ENCODE results near the gene MRPL16. TPM values are rescaled to one million over a fixed set of nuclear protein-coding genes. Genes with fewer than 3 reads are reported as not detected.
"Not testable (repeated sequence)": the region's sequence is repeated elsewhere in the genome, so short reads cannot be mapped to it uniquely, and the experiment has no call there.

MRPL16 gene
- total and polyA plus RNA-seq, 2 experiments from 2014 or later = 43.6 to 67.4 TPM

- Histone ChIP-seq H3K9me2 (ENCODE audit: insufficient read depth) (no peaks in the 10 kb centered on the region), H3K4me3 (peak overlapping the region; percentile 30), H3K36me3 (ENCODE audit: low read depth) (0 out of 2 replicates have a peak, but pooled peaks cover 4% of the 10 kb centered on the region), H3K27me3 (replicated peaks; ENCODE audit: insufficient read depth) (no peaks in the 10 kb centered on the region), H3F3A (ENCODE audit: insufficient read depth) (peaks cover 24% of the 10 kb centered on the region), H3K4me1 (ENCODE audit: insufficient read depth) (peaks cover 25% of the 10 kb centered on the region), H3K9ac (peak overlapping the region; percentile 59), H4K20me1 (ENCODE audit: insufficient read depth) (no peaks in the 10 kb centered on the region), H3K79me2 (ENCODE audit: insufficient read depth) (no peaks in the 10 kb centered on the region), H3K9me3 (ENCODE audit: low read depth) (no peaks in the 10 kb centered on the region), H2AFZ (peak overlapping the region; percentile 35), H3K27ac (peak overlapping the region; percentile 93), H3K4me2 (ENCODE audit: unreplicated experiment) (peak overlapping the region; percentile 77)
- 33 to 34% methylated on average over 3 of the region's 3 CpGs for WGBS, 2 experiments (ENCODE audit: low coverage in 1 of 2, low lambda C conversion rate in 2 of 2, missing lambda C conversion rate in 2 of 2)
- DNase-seq = peak; percentile 85
- TF ChIP-seq EZH2 (IDR thresholded peaks at IDR 0.05; ENCODE audit: insufficient read depth, poor library complexity, severe bottlenecking) (no peak), EZH2phosphoT487 (IDR thresholded peaks at IDR 0.05; ENCODE audit: insufficient read depth, low read depth) (no peak)
- in situ Hi-C loops (cut with MboI) = no loop called here
Observed at GRCh38 chr11:59787816-59788215, 22.8 kb downstream of the MRPL16 start.

GRCh38 chr11:59787255-59787588, 23.4 kb downstream of the MRPL16 start:
- Histone ChIP-seq H3K27ac (peak overlapping the region; percentile 93), H3K9me2 (ENCODE audit: insufficient read depth) (no peaks in the 10 kb centered on the region), H3K4me1 (ENCODE audit: insufficient read depth) (peaks cover 25% of the 10 kb centered on the region), H3K4me3 (peak overlapping the region; percentile 30; the same call in 1 of the 2 replicates), H3K79me2 (ENCODE audit: insufficient read depth) (no peaks in the 10 kb centered on the region), H3F3A (ENCODE audit: insufficient read depth) (peaks cover 24% of the 10 kb centered on the region), H4K20me1 (ENCODE audit: insufficient read depth) (no peaks in the 10 kb centered on the region), H3K9me3 (ENCODE audit: low read depth) (no peaks in the 10 kb centered on the region), H3K4me2 (ENCODE audit: unreplicated experiment) (peak overlapping the region; percentile 77), H2AFZ (peak overlapping the region; percentile 14; the same call in 1 of the 2 replicates), H3K9ac (peak overlapping the region; percentile 59), H3K27me3 (replicated peaks; ENCODE audit: insufficient read depth) (no peaks in the 10 kb centered on the region), H3K36me3 (ENCODE audit: low read depth) (0 out of 2 replicates have a peak, but pooled peaks cover 4% of the 10 kb centered on the region)
- no peak for DNase-seq
- no peak for TF ChIP-seq EZH2phosphoT487 (IDR thresholded peaks at IDR 0.05; ENCODE audit: insufficient read depth, low read depth)
- no peak for TF ChIP-seq EZH2 (IDR thresholded peaks at IDR 0.05; ENCODE audit: insufficient read depth, poor library complexity, severe bottlenecking)
- in situ Hi-C loops (cut with MboI) = no loop called here
- WGBS, 2 experiments (ENCODE audit: low coverage in 1 of 2, low lambda C conversion rate in 2 of 2, missing lambda C conversion rate in 2 of 2) = 98 to 99% methylated on average over 4 of the region's 4 CpGs

GRCh38 chr11:59785818-59786217, 24.8 kb downstream of the MRPL16 start:
- 84 to 86% methylated on average over 4 of the region's 4 CpGs for WGBS, 2 experiments (ENCODE audit: low coverage in 1 of 2, low lambda C conversion rate in 2 of 2, missing lambda C conversion rate in 2 of 2)
- in situ Hi-C loops (cut with MboI) = no loop called here
- H3K4me1 ChIP-seq (ENCODE audit: insufficient read depth) = peaks cover 25% of the 10 kb centered on the region
- H3K9me3 ChIP-seq (ENCODE audit: low read depth) = no peaks in the 10 kb centered on the region
- no peak overlapping the region for H3K27ac ChIP-seq
- H3F3A ChIP-seq (ENCODE audit: insufficient read depth) = peaks cover 24% of the 10 kb centered on the region
- H4K20me1 ChIP-seq (ENCODE audit: insufficient read depth) = no peaks in the 10 kb centered on the region
- DNase-seq = no peak
- H3K4me3 ChIP-seq = no peak overlapping the region
- H3K27me3 ChIP-seq (replicated peaks; ENCODE audit: insufficient read depth) = no peaks in the 10 kb centered on the region
- H3K79me2 ChIP-seq (ENCODE audit: insufficient read depth) = no peaks in the 10 kb centered on the region
- no peak overlapping the region for H3K9ac ChIP-seq
- H3K4me2 ChIP-seq (ENCODE audit: unreplicated experiment) = no peak overlapping the region
- H2AFZ ChIP-seq = no peak overlapping the region
- H3K36me3 ChIP-seq (ENCODE audit: low read depth) = 0 out of 2 replicates have a peak, but pooled peaks cover 4% of the 10 kb centered on the region
- no peak for TF ChIP-seq EZH2 (IDR thresholded peaks at IDR 0.05; ENCODE audit: insufficient read depth, poor library complexity, severe bottlenecking)
- TF ChIP-seq EZH2phosphoT487 (IDR thresholded peaks at IDR 0.05; ENCODE audit: insufficient read depth, low read depth) = no peak
- no peaks in the 10 kb centered on the region for H3K9me2 ChIP-seq (ENCODE audit: insufficient read depth)

- H3K79me2 ChIP-seq (ENCODE audit: insufficient read depth); H3K4me2 ChIP-seq (ENCODE audit: unreplicated experiment); H4K20me1 ChIP-seq (ENCODE audit: insufficient read depth); H3K27me3 ChIP-seq (replicated peaks; ENCODE audit: insufficient read depth); H2AFZ ChIP-seq; H3K36me3 ChIP-seq (ENCODE audit: low read depth); H3K9ac ChIP-seq; H3K9me3 ChIP-seq (ENCODE audit: low read depth); DNase-seq; H3K27ac ChIP-seq; H3K4me3 ChIP-seq; in situ Hi-C loops (cut with MboI); H3K9me2 ChIP-seq (ENCODE audit: insufficient read depth): not testable (repeated sequence)
- Histone ChIP-seq H3F3A (ENCODE audit: insufficient read depth) (peaks cover 24% of the 10 kb centered on the region), H3K4me1 (ENCODE audit: insufficient read depth) (peaks cover 25% of the 10 kb centered on the region)
- WGBS, 2 experiments (ENCODE audit: low coverage in 1 of 2, low lambda C conversion rate in 2 of 2, missing lambda C conversion rate in 2 of 2) = 83 to 85% methylated on average over 5 of the region's 5 CpGs
Observed at GRCh38 chr11:59784441-59784840, 26.1 kb downstream of the MRPL16 start.

GRCh38 chr11:59783632-59784090, 26.9 kb downstream of the MRPL16 start:
- Histone ChIP-seq H3K79me2 (ENCODE audit: insufficient read depth) (no peaks in the 10 kb centered on the region), H3K36me3 (ENCODE audit: low read depth) (no peaks in the 10 kb centered on the region), H3K9ac (no peak overlapping the region), H3K27me3 (replicated peaks; ENCODE audit: insufficient read depth) (no peaks in the 10 kb centered on the region), H3K4me1 (ENCODE audit: insufficient read depth) (peaks cover 25% of the 10 kb centered on the region), H3K9me3 (ENCODE audit: low read depth) (no peaks in the 10 kb centered on the region), H4K20me1 (ENCODE audit: insufficient read depth) (no peaks in the 10 kb centered on the region), H2AFZ (no peak overlapping the region), H3F3A (ENCODE audit: insufficient read depth) (peaks cover 24% of the 10 kb centered on the region), H3K9me2 (ENCODE audit: insufficient read depth) (no peaks in the 10 kb centered on the region), H3K27ac (no peak overlapping the region), H3K4me2 (ENCODE audit: unreplicated experiment) (no peak overlapping the region), H3K4me3 (no peak overlapping the region)
- WGBS, 2 experiments (ENCODE audit: low coverage in 1 of 2, low lambda C conversion rate in 2 of 2, missing lambda C conversion rate in 2 of 2) = 78 to 79% methylated on average over 4 of the region's 4 CpGs
- in situ Hi-C loops (cut with MboI) = no loop called here
- DNase-seq = no peak
- no peak for TF ChIP-seq EZH2 (IDR thresholded peaks at IDR 0.05; ENCODE audit: insufficient read depth, poor library complexity, severe bottlenecking)
- TF ChIP-seq EZH2phosphoT487 (IDR thresholded peaks at IDR 0.05; ENCODE audit: insufficient read depth, low read depth) = no peak
